GM21367 (cell line): ENCODE data around the gene PIP4K2B.

Experiments
- ATAC-seq: cut with Tn5 transposase; IDR thresholded peaks from one replicate; pipeline ENCODE4 v1.9.1; 2021; ENCODE audit not compliant: unreplicated experiment

The PIP4K2B gene

GRCh38 chr17:38779965-38780752 lies 19.2 kb downstream of the PIP4K2B start:
- no peak for ATAC-seq

GRCh38 chr17:38777641-38778250 lies 21.6 kb downstream of the PIP4K2B start:
- ATAC-seq: no peak

- ATAC-seq: no peak
Observed at GRCh38 chr17:38773258-38773657, 26.1 kb downstream of the PIP4K2B start.

- ATAC-seq: no peak
Observed at GRCh38 chr17:38768417-38768816, 30.9 kb downstream of the PIP4K2B start.

GRCh38 chr17:38766341-38766740 lies 33.0 kb downstream of the PIP4K2B start:
- ATAC-seq: no peak

- no peak for ATAC-seq
Observed at GRCh38 chr17:38762231-38762630, 37.1 kb downstream of the PIP4K2B start.

- ATAC-seq: no peak
Observed at GRCh38 chr17:38761612-38762011, 37.7 kb downstream of the PIP4K2B start.

GRCh38 chr17:38753071-38753506 lies 46.3 kb downstream of the PIP4K2B start:
- ATAC-seq: no peak

GRCh38 chr17:38752308-38753070 lies 46.9 kb downstream of the PIP4K2B start, which contains the start of gene PSMB3:
Gene PSMB3 (plus strand): TSS chr17:38752741. CDS start chr17:38752827, 86 bp downstream.
- peak; percentile 63 for ATAC-seq

GRCh38 chr17:38751808-38752307 lies 47.5 kb downstream of the PIP4K2B start:
- ATAC-seq: no peak

- ATAC-seq: no peak
Observed at GRCh38 chr17:38751144-38751807, 48.1 kb downstream of the PIP4K2B start.

GRCh38 chr17:38750312-38751121 lies 48.8 kb downstream of the PIP4K2B start:
- no peak for ATAC-seq

GRCh38 chr17:38750044-38750311 lies 49.4 kb downstream of the PIP4K2B start:
- ATAC-seq: no peak

GRCh38 chr17:38749223-38750043 lies 49.9 kb downstream of the PIP4K2B start:
- no peak for ATAC-seq

- ATAC-seq: no peak
Observed at GRCh38 chr17:38748892-38749222, 50.5 kb downstream of the PIP4K2B start.

GRCh38 chr17:38748149-38748891 lies 51.0 kb downstream of the PIP4K2B start, which contains the start of gene PCGF2:
Gene PCGF2 (minus strand): TSS chr17:38748336. CDS start chr17:38740402, 7,934 bp downstream.
- no peak for ATAC-seq

- no peak for ATAC-seq
Observed at GRCh38 chr17:38747463-38748148, 51.8 kb downstream of the PIP4K2B start.

- no peak for ATAC-seq
Observed at GRCh38 chr17:38746849-38747462, 52.4 kb downstream of the PIP4K2B start.
